Uterus (tissue), 2 donors: ENCODE measurements around the gene SDCCAG8.

Experiments
- POLR2A ChIP-seq, 2 donors: fragments of 450-650 bp; IDR thresholded peaks; one replicate each; pipeline ENCODE4 v1.6.1; 2016; ENCODE audit warnings: antibody characterized with exemption in 2 of 2, mild to moderate bottlenecking in 1 of 2, moderate library complexity in 1 of 2
- TF ChIP-seq, protein P1 (sequence below), 4 experiments: fragments of 200-600 bp in 2 of 4; fragments of 450-650 bp in 2 of 4; sonication (generic) in 2 of 4; IDR thresholded peaks; one replicate each; pipeline ENCODE4 v1.5.1; 2016 to 2019; ENCODE audit warnings: antibody characterized with exemption in 4 of 4, mild to moderate bottlenecking in 2 of 4, moderate library complexity in 1 of 4

GRCh38 chr1:243244432-243244841, 11.4 kb upstream of the SDCCAG8 start:
- TF ChIP-seq, protein P1, sequence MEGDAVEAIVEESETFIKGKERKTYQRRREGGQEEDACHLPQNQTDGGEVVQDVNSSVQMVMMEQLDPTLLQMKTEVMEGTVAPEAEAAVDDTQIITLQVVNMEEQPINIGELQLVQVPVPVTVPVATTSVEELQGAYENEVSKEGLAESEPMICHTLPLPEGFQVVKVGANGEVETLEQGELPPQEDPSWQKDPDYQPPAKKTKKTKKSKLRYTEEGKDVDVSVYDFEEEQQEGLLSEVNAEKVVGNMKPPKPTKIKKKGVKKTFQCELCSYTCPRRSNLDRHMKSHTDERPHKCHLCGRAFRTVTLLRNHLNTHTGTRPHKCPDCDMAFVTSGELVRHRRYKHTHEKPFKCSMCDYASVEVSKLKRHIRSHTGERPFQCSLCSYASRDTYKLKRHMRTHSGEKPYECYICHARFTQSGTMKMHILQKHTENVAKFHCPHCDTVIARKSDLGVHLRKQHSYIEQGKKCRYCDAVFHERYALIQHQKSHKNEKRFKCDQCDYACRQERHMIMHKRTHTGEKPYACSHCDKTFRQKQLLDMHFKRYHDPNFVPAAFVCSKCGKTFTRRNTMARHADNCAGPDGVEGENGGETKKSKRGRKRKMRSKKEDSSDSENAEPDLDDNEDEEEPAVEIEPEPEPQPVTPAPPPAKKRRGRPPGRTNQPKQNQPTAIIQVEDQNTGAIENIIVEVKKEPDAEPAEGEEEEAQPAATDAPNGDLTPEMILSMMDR (IDR thresholded peaks at IDR 0.05): no peak
- TF ChIP-seq POLR2A (IDR thresholded peaks at IDR 0.05): no peak
